ENCODE results near the gene CTNNA3.

DNA sequence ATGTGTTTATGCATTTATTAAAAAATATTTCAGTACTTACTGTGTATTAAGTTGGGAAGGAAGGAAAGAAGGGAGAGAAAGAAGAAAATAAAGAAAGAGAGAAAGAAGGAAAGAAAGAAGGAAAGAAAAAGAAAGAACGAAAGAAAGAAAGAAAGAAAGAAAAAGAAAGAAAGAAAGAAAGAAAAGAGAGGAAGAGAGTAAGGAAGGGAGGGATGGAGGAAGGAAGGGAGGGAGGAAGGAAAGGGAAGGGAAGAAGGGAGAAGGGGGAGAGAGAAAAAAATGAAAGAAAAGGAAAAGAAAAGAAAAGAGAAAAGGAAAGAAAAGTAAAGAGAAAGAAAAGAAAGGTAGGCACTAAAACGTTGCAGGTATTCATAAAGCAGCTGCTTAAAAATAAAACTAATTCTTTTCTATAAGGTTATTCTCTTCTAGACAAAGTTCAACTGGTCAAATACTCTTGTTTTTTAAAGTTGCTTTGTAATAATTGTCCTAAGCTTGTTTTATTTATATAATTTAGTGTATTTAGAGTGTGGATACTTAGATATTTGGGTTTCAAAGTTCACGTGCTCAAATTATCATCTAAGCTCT is 1473.4 kb downstream of the CTNNA3 start:
- TF ChIP-seq, protein P1, sequence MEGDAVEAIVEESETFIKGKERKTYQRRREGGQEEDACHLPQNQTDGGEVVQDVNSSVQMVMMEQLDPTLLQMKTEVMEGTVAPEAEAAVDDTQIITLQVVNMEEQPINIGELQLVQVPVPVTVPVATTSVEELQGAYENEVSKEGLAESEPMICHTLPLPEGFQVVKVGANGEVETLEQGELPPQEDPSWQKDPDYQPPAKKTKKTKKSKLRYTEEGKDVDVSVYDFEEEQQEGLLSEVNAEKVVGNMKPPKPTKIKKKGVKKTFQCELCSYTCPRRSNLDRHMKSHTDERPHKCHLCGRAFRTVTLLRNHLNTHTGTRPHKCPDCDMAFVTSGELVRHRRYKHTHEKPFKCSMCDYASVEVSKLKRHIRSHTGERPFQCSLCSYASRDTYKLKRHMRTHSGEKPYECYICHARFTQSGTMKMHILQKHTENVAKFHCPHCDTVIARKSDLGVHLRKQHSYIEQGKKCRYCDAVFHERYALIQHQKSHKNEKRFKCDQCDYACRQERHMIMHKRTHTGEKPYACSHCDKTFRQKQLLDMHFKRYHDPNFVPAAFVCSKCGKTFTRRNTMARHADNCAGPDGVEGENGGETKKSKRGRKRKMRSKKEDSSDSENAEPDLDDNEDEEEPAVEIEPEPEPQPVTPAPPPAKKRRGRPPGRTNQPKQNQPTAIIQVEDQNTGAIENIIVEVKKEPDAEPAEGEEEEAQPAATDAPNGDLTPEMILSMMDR (IDR thresholded peaks at IDR 0.05): no peak
- TF ChIP-seq POLR2A (IDR thresholded peaks at IDR 0.05): no peak

Data from right lobe of liver (tissue), 4 donors.